GM12872 (cell line): ENCODE data around the gene PANX2.

Experiments used
- CTCF ChIP-seq: IDR thresholded peaks from 3 replicates; pipeline ENCODE4 v1.5.1; 2011; ENCODE audit warnings: low read depth, mild to moderate bottlenecking, low read length, moderate library complexity; ENCODE audit not compliant: insufficient read depth

PANX2 gene

GRCh38 chr22:50226875-50227165 lies 56.3 kb downstream of the PANX2 start:
- TF ChIP-seq CTCF: no peak

- TF ChIP-seq CTCF: no peak
Measured at GRCh38 chr22:50227579-50228215, 57.2 kb downstream of the PANX2 start.

GRCh38 chr22:50228366-50228765 lies 57.8 kb downstream of the PANX2 start:
- TF ChIP-seq CTCF: no peak

- TF ChIP-seq CTCF: no peak
Measured at GRCh38 chr22:50229370-50229769, 58.8 kb downstream of the PANX2 start.
